Heart right ventricle (tissue), 16 donors: ENCODE results near the gene TMEM203. TPM values are rescaled to one million over a fixed set of nuclear protein-coding genes. Genes with fewer than 3 reads are reported as not detected.
"Not testable (repeated sequence)": the region's sequence is repeated elsewhere in the genome, so short reads cannot be mapped to it uniquely, and the experiment has no call there.

ENCODE experiments used
- ATAC-seq, 8 donors: fragments of 200-7000 bp; cut with Tn5 transposase; one replicate each; pipeline ENCODE4 v1.9.1; 2020; ENCODE audit warnings: mild to moderate bottlenecking in 8 of 8, moderate library complexity in 8 of 8, moderate number of reproducible peaks in 1 of 8
- DNase-seq, 2 donors: peaks; one replicate each; pipeline ENCODE4 v3.0.0-alpha.2; 2020
- H3K27ac ChIP-seq, 10 donors: fragments of 200-600 bp; sonication (generic) in 2 of 10; one replicate each; pipeline versions ENCODE4 v1.5.0 to v1.8.0; 2020 to 2022; ENCODE audit warnings: mild to moderate bottlenecking in 3 of 10
- H3K27me3 ChIP-seq, 7 donors: fragments of 200-600 bp; one replicate each; pipeline ENCODE4 v1.8.0; 2021 to 2022; ENCODE audit warnings: mild to moderate bottlenecking in 2 of 7
- H3K36me3 ChIP-seq, 9 donors: fragments of 200-600 bp; sonication (generic) in 1 of 9; one replicate each; pipeline versions ENCODE4 v1.5.0 to v1.8.0; 2020 to 2022; ENCODE audit warnings: mild to moderate bottlenecking in 2 of 9
- H3K4me1 ChIP-seq, 9 donors: fragments of 200-600 bp; sonication (generic) in 1 of 9; one replicate each; pipeline versions ENCODE4 v1.5.0 to v1.8.0; 2020 to 2022; ENCODE audit warnings: mild to moderate bottlenecking in 4 of 9
- H3K4me3 ChIP-seq, 10 donors: fragments of 200-600 bp; sonication (generic) in 2 of 10; one replicate each; pipeline versions ENCODE4 v1.5.0 to v1.8.0; 2020 to 2022; ENCODE audit warnings: mild to moderate bottlenecking in 7 of 10, moderate library complexity in 2 of 10
- H3K9me3 ChIP-seq, 11 donors: fragments of 200-600 bp in 10 of 11; sonication (generic) in 2 of 11; one replicate each; pipeline versions ENCODE4 v1.5.0 to v1.8.0; 2013 to 2022; ENCODE audit warnings: mild to moderate bottlenecking in 2 of 11, control low read depth in 1 of 11, moderate library complexity in 1 of 11
- CTCF ChIP-seq, 9 donors: fragments of 200-600 bp; sonication (generic) in 2 of 9; IDR thresholded peaks; one replicate each; pipeline versions ENCODE4 v1.5.0 to v1.8.0; 2021 to 2022; ENCODE audit warnings: antibody characterized with exemption in 9 of 9, mild to moderate bottlenecking in 5 of 9, moderate library complexity in 1 of 9
- WGBS, 2 donors: extraction: QIAGEN DNeasy Blood & Tissue Kit; methylation state at CpG; one replicate each; pipeline ENCODE4 v1.1.7; 2013; ENCODE audit warnings: inconsistent platforms in 1 of 2; 5-methylcytosine and 5-hydroxymethylcytosine counted together
- intact Hi-C, 10 donors: fragments of 100-400 bp; cut with DNase I; formaldehyde crosslinking; loops; one replicate each; pipeline versions ENCODE4 v1.11.1 to v1.14.2; 2022
- polyA plus RNA-seq, 2 donors: library from polyadenylated mRNA; stranded (reverse); fragments of 200-250 nt; gene quantifications; one replicate each; pipeline ENCODE4 v1.2.3, GENCODE V29; 2013
- total RNA-seq, 10 donors: library from RNA; stranded (reverse); fragmentation: NEBNext Ultra II Directional in 3 of 10; extraction: Animal tissue kit (Norgen Biotek cat#: 25700) in 3 of 10; gene quantifications; one replicate each; pipeline versions ENCODE4 v1.2.1 to v1.2.4, GENCODE V29; 2021 to 2023
- donor health status: Arrhythmogenic right ventricular cardiomyopathy.
- donor health status: ischemic (EF 13 %, LVEDD 7.1; RV severe dilation, severe dysfunction).
- donor health status: healthy with polysubstance abuse.
- donor health status: DM: no; HTN: yes; CAD: no.
- donor health status: DM: no; HTN: no; CAD: no.
- donor health status: ischemic (EF 25% LVEDD 6.9; RV normal size, moderate dysfunction).
- donor health status: ischemic (EF 25% LVEDD 5.7; RV mildly dilated, moderate dysfunction).
- donor health status: healthy.
- donor health status: DM: yes; HTN: yes; CAD: no.
- donor health status: Ischemic cardiomyopathy.
- donor health status: ischemic (EF 35%, LVEDD 5.7; RV mildly dilated, moderate dysfunction).
- donor health status: nonischemic (EF 11% LVEDD 7.7; RV severe dilation, severe dysfunction).
- donor health status: DM: yes; HTN: yes; CAD: no.
- donor health status: PGD.
- donor health status: ischemic (EF 29% LVEDD 5.4; RV normal size, mild dysfunction).
- donor health status: nonischemic (EF 23%, LVEDD 6.1; RV moderate dilation, normal function).

TMEM203 gene
- total and polyA plus RNA-seq, 12 donors: 36.4 to 51.2 (median 41.7) TPM

- intact Hi-C loops: loop anchor here in 2 of 10 donors (1.0 to 2.0 kb wide), 2 partner anchors 12 to 19 kb away; partner anchors contain the start of gene RNF208 (in 1 of the 2)
- TF ChIP-seq CTCF (IDR thresholded peaks at IDR 0.05): no peak
- peak in 3 of 8 donors; percentile 7 to 23 (median 9) for ATAC-seq
- 1 to 2% methylated on average over 55 to 83 of the region's 83 CpGs for WGBS, 2 donors
- Histone ChIP-seq H3K4me1 (peaks cover 11 to 64% (median 46%) of the 10 kb centered on the region in 9 donors), H3K27ac (peak overlapping the region; percentile 88 to 99 (median 94)), H3K4me3 (peak overlapping the region; percentile 56 to 97 (median 92)), H3K27me3 (no peaks in the 10 kb centered on the region), H3K9me3 (no peaks in the 10 kb centered on the region), H3K36me3 (peaks cover 0 to 26% (median 12%) of the 10 kb centered on the region in 9 donors)
- DNase-seq: peak; percentile 63 to 71
Observed at GRCh38 chr9:137241490-137242268, 36.2 kb upstream of the TMEM203 start.

- ATAC-seq (peak; percentile 85 to 94 (median 89)), DNase-seq (peak; percentile 99 to 100)
- Histone ChIP-seq H3K27ac (peak within 1 kb of the TSS; percentile 91 to 100 (median 98)), H3K9me3 (no peaks in the 10 kb centered on the region), H3K36me3 (peaks cover 0 to 26% (median 12%) of the 10 kb centered on the region in 9 donors), H3K4me1 (peaks cover 16 to 71% (median 53%) of the 10 kb centered on the region in 9 donors), H3K27me3 (no peaks in the 10 kb centered on the region), H3K4me3 (peak within 1 kb of the TSS; percentile 75 to 97 (median 92))
- TF ChIP-seq CTCF (IDR thresholded peaks at IDR 0.05): no peak
- WGBS, 2 donors: 1% methylated on average over 67 of the region's 67 CpGs
- intact Hi-C loops: loop anchor here in 1 of 10 donors (2.0 kb wide), 1 partner anchor 18 kb away; the partner anchor contains the start of gene RNF208
Observed at GRCh38 chr9:137240841-137241489, 35.5 kb upstream of the TMEM203 start, which contains the start of gene TUBB4B. Gene TUBB4B (plus strand): TSS chr9:137241287. CDS start chr9:137241361, 74 bp downstream.

- WGBS, 2 donors: 0 to 1% methylated on average over 48 to 58 of the region's 58 CpGs
- peaks cover 0 to 2% (median 0%) of the 10 kb centered on the region in 7 donors for H3K27me3 ChIP-seq
- peaks cover 16 to 76% (median 56%) of the 10 kb centered on the region in 9 donors for H3K4me1 ChIP-seq
- peaks cover 0 to 26% (median 12%) of the 10 kb centered on the region in 9 donors for H3K36me3 ChIP-seq
- DNase-seq (peak; percentile 79 to 85), ATAC-seq (peak; percentile 51 to 68 (median 57))
- intact Hi-C loops: loop anchor here in 1 of 10 donors (2.0 kb wide), 1 partner anchor 18 kb away; the partner anchor contains the start of gene RNF208
- peak overlapping the region; percentile 48 to 97 (median 70) for H3K4me3 ChIP-seq
- no peaks in the 10 kb centered on the region for H3K9me3 ChIP-seq
- TF ChIP-seq CTCF (IDR thresholded peaks at IDR 0.05): peak in 2 of 9 donors; percentile 13 to 21
- peak overlapping the region; percentile 88 to 100 (median 98) for H3K27ac ChIP-seq
Observed at GRCh38 chr9:137240318-137240840, 34.9 kb upstream of the TMEM203 start.

DNA sequence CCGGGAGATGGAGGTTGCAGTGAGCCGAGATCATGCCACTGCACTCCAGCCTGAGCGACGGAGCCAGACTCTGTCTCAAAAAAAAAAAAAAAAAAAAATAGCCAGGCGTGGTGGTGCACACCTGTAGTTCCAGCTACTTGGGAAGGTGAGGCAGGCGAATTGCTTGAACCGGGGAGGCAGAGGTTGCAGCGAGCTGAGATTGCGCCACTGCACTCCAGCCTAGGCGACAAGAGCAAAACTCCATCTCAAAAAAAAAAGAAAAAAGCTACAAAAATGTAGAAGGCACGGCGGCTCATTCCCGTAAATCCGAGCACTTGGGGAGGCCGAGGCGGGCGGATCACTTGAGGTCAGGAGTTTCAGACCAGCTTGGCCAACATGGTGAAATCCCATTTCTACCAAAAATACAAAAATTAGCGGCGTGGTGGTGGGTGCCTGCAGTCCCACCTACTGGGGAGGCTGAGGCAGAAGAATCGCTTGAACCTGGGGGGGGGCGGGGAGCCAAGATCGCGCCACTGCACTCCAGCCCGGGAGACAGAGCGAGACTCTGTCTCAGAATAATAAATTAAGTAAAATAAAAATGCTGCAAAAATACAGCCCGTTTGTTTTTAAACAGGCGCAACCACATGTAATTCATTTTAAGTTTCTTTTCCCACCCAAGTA is 34.2 kb upstream of the TMEM203 start:
- peak overlapping the region; percentile 88 to 100 (median 98) for H3K27ac ChIP-seq
- not testable (repeated sequence) for H3K9me3 ChIP-seq, ATAC-seq, H3K27me3 ChIP-seq, DNase-seq
- 57 to 60% methylated on average over 27 of the region's 27 CpGs for WGBS, 2 donors
- intact Hi-C loops: loop anchor here in 3 of 10 donors (2.0 to 10.0 kb wide), 3 partner anchors 17 to 455 kb away; partner anchors contain the start of gene RNF208 (in 1 of the 3)
- peaks cover 16 to 76% (median 56%) of the 10 kb centered on the region in 9 donors for H3K4me1 ChIP-seq
- peaks cover 0 to 26% (median 12%) of the 10 kb centered on the region in 9 donors for H3K36me3 ChIP-seq
- peak overlapping the region; percentile 48 to 97 (median 70) for H3K4me3 ChIP-seq
